SW 1271 (cell line): Measurements from ENCODE around the gene CTAGE8.
"Not testable (repeated sequence)": the region's sequence is repeated elsewhere in the genome, so short reads cannot be mapped to it uniquely, and the experiment has no call there.

ENCODE experiments used
- DNase-seq, 2 experiments: peaks; one replicate each; lab custom pipeline; 2025; lab: John Stamatoyannopoulos, UW

Gene CTAGE8

GRCh38 chr7:144256112-144256511, 13.0 kb downstream of the CTAGE8 start:
- DNase-seq, result no peak

GRCh38 chr7:144255471-144255897, 13.6 kb downstream of the CTAGE8 start:
- no peak for DNase-seq

GRCh38 chr7:144252307-144252706, 16.8 kb downstream of the CTAGE8 start:
- not testable (repeated sequence) for DNase-seq

GRCh38 chr7:144247674-144248330, 21.3 kb downstream of the CTAGE8 start:
- not testable (repeated sequence) for DNase-seq

- not testable (repeated sequence) for DNase-seq
These were observed 22.1 kb downstream of the CTAGE8 start for GRCh38 chr7:144246967-144247366.

GRCh38 chr7:144245372-144245771, 23.7 kb downstream of the CTAGE8 start:
- DNase-seq, result not testable (repeated sequence)

- DNase-seq, result not testable (repeated sequence)
These were observed 29.7 kb downstream of the CTAGE8 start, which contains the start of gene OR2A42 for GRCh38 chr7:144239365-144239764. OR2A42 (minus strand) TSS chr7:144239605; CDS start chr7:144232843, 6,762 bp downstream.

- DNase-seq, result not testable (repeated sequence)
These were observed 30.5 kb downstream of the CTAGE8 start for GRCh38 chr7:144238530-144239082.

GRCh38 chr7:144233039-144233438, 36.0 kb downstream of the CTAGE8 start:
- not testable (repeated sequence) for DNase-seq

- not testable (repeated sequence) for DNase-seq
These were observed 38.1 kb downstream of the CTAGE8 start for GRCh38 chr7:144231027-144231426.

- DNase-seq, result not testable (repeated sequence)
These were observed 40.3 kb downstream of the CTAGE8 start for GRCh38 chr7:144228810-144229209.

- DNase-seq, result not testable (repeated sequence)
These were observed 42.2 kb downstream of the CTAGE8 start for GRCh38 chr7:144226866-144227265.

- DNase-seq, result not testable (repeated sequence)
These were observed 45.4 kb downstream of the CTAGE8 start for GRCh38 chr7:144223675-144224074.

- not testable (repeated sequence) for DNase-seq
These were observed 48.6 kb downstream of the CTAGE8 start for GRCh38 chr7:144220531-144220930.

- not testable (repeated sequence) for DNase-seq
These were observed 49.9 kb downstream of the CTAGE8 start for GRCh38 chr7:144219149-144219548.

GRCh38 chr7:144218581-144218980, 50.5 kb downstream of the CTAGE8 start:
- not testable (repeated sequence) for DNase-seq

GRCh38 chr7:144217200-144217599, 51.9 kb downstream of the CTAGE8 start:
- DNase-seq, result not testable (repeated sequence)
